Ovary (tissue), 3 donors: ENCODE data around the gene SYNM.

Experiments used
- EP300 ChIP-seq: sonication (generic); formaldehyde crosslinking; IDR thresholded peaks from one replicate; pipeline ENCODE4 v1.6.1; 2017; ENCODE audit warnings: antibody characterized with exemption
- POLR2A ChIP-seq: fragments of 450-650 bp; IDR thresholded peaks from one replicate; pipeline ENCODE4 v1.6.1; 2017; ENCODE audit warnings: antibody characterized with exemption, mild to moderate bottlenecking, moderate library complexity
- TF ChIP-seq, protein P1 (sequence below), 3 donors: fragments of 450-650 bp in 2 of 3; fragments of 200-600 bp in 1 of 3; IDR thresholded peaks; one replicate each; pipeline versions ENCODE4 v1.5.1 to v1.8.0; 2016 to 2022; ENCODE audit warnings: antibody characterized with exemption in 3 of 3, mild to moderate bottlenecking in 1 of 3
- donor health status: DM: no; HTN: no; CAD: no.

GRCh38 chr15:99121691-99122410, 17.0 kb downstream of the SYNM start:
- no peak for TF ChIP-seq POLR2A
- TF ChIP-seq EP300 = no peak
- TF ChIP-seq, protein P1, sequence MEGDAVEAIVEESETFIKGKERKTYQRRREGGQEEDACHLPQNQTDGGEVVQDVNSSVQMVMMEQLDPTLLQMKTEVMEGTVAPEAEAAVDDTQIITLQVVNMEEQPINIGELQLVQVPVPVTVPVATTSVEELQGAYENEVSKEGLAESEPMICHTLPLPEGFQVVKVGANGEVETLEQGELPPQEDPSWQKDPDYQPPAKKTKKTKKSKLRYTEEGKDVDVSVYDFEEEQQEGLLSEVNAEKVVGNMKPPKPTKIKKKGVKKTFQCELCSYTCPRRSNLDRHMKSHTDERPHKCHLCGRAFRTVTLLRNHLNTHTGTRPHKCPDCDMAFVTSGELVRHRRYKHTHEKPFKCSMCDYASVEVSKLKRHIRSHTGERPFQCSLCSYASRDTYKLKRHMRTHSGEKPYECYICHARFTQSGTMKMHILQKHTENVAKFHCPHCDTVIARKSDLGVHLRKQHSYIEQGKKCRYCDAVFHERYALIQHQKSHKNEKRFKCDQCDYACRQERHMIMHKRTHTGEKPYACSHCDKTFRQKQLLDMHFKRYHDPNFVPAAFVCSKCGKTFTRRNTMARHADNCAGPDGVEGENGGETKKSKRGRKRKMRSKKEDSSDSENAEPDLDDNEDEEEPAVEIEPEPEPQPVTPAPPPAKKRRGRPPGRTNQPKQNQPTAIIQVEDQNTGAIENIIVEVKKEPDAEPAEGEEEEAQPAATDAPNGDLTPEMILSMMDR (IDR thresholded peaks at IDR 0.05) = no peak
